DOHH2 (cell line): ENCODE data around the gene PSTPIP1.

ENCODE experiments used
- CTCF ChIP-seq: fragments of 200-600 bp; sonication (generic); IDR thresholded peaks from one replicate; pipeline ENCODE4 v1.5.1; 2014; ENCODE audit warnings: antibody characterized with exemption, mild to moderate bottlenecking, low read depth, low read length; ENCODE audit not compliant: poor library complexity, severe bottlenecking
- EZH2phosphoT487 ChIP-seq: fragments of 200-600 bp; sonication (generic); IDR thresholded peaks from 2 replicates; pipeline ENCODE4 v1.6.1; 2017; ENCODE audit warnings: borderline replicate concordance, mild to moderate bottlenecking, antibody characterized with exemption, low read length, moderate library complexity, mixed read lengths

- TF ChIP-seq CTCF, result no peak
- TF ChIP-seq EZH2phosphoT487, result no peak
These were observed 69.8 kb downstream of the PSTPIP1 start for GRCh38 chr15:77064539-77065308.
